WTC11 (cell line): ENCODE data around the gene HLCS. TPM values are rescaled to one million over a fixed set of nuclear protein-coding genes. Genes with fewer than 3 reads are reported as not detected.

Experiments
- ATAC-seq: fragments of 200-7000 bp; cut with Tn5 transposase; 2 replicates; pipeline ENCODE4 v1.10.0; 2021; ENCODE audit warnings: mild to moderate bottlenecking, moderate library complexity
- CTCF ChIA-PET: fragments of 300-600 bp; sonication (Branson Sonifier 250); formaldehyde crosslinking; loops from one replicate; lab custom pipeline; 2021; ENCODE audit warnings: antibody characterized with exemption; lab: Charles Lee
- POLR2A ChIA-PET: fragments of 350-600 bp; sonication (Branson Sonifier 250); formaldehyde crosslinking; loops from one replicate; lab custom pipeline; 2021; ENCODE audit warnings: antibody characterized with exemption; lab: Charles Lee
- DNase-seq: peaks from one replicate; pipeline ENCODE4 v3.0.0; 2021; ENCODE audit warnings: low spot score
- H3K27ac Mint-ChIP-seq: 2 replicates; pipeline ENCODE4 v1.8.0; 2021; ENCODE audit warnings: mixed read lengths
- H3K27me3 Mint-ChIP-seq: 2 replicates; pipeline ENCODE4 v1.8.0; 2021; ENCODE audit warnings: low read depth, mild to moderate bottlenecking, moderate library complexity, mixed read lengths
- H3K36me3 Mint-ChIP-seq: 2 replicates; pipeline ENCODE4 v1.8.0; 2021; ENCODE audit warnings: mixed read lengths
- H3K4me1 Mint-ChIP-seq: 2 replicates; pipeline ENCODE4 v1.8.0; 2022; ENCODE audit warnings: mixed read lengths
- H3K4me3 Mint-ChIP-seq: 2 replicates; pipeline ENCODE4 v1.8.0; 2021; ENCODE audit warnings: mild to moderate bottlenecking, moderate library complexity, mixed read lengths
- H3K9me3 Mint-ChIP-seq: 2 replicates; pipeline ENCODE4 v1.8.0; 2021; ENCODE audit warnings: mixed read lengths
- ATF1 ChIP-seq: sonication (generic); formaldehyde crosslinking; IDR thresholded peaks from 2 replicates; pipeline ENCODE4 v1.8.1; 2023; ENCODE audit warnings: mild to moderate bottlenecking, moderate library complexity, missing genetic modification reagents
- MXD4 ChIP-seq: fragments of 250-450 bp; sonication (Bioruptor Pico); IDR thresholded peaks from 2 replicates; pipeline ENCODE4 v1.8.0; 2021; ENCODE audit warnings: mild to moderate bottlenecking, moderate library complexity, borderline replicate concordance
- NR2C2 ChIP-seq: sonication (generic); formaldehyde crosslinking; IDR thresholded peaks from 2 replicates; pipeline ENCODE4 v1.8.0; 2022; ENCODE audit warnings: mild to moderate bottlenecking, missing genetic modification reagents
- OVOL2 ChIP-seq: fragments of 250-450 bp; sonication (Bioruptor Pico); IDR thresholded peaks from 2 replicates; pipeline ENCODE4 v1.9.0; 2021; ENCODE audit warnings: mild to moderate bottlenecking, borderline replicate concordance
- SOX15 ChIP-seq: fragments of 250-450 bp; sonication (Bioruptor Pico); IDR thresholded peaks from 2 replicates; pipeline ENCODE4 v1.9.0; 2021; ENCODE audit warnings: mild to moderate bottlenecking
- ZNF671 ChIP-seq: fragments of 250-450 bp; sonication (Bioruptor Pico); IDR thresholded peaks from 2 replicates; pipeline ENCODE4 v1.8.0; 2021; ENCODE audit warnings: mild to moderate bottlenecking
- total RNA-seq: library from RNA; stranded (reverse); gene quantifications from 3 replicates; pipeline ENCODE4 v1.2.3, GENCODE V29; 2021
- TF ChIP-seq, protein P1 (sequence below): sonication (generic); formaldehyde crosslinking; IDR thresholded peaks from 2 replicates; pipeline ENCODE4 v1.8.1; 2022; ENCODE audit warnings: mild to moderate bottlenecking, missing genetic modification reagents, moderate library complexity, borderline replicate concordance
- TF ChIP-seq, protein P2 (sequence below): sonication (generic); formaldehyde crosslinking; IDR thresholded peaks from 2 replicates; pipeline ENCODE4 v1.8.0; 2022; ENCODE audit warnings: mild to moderate bottlenecking, missing genetic modification reagents
- TF ChIP-seq, protein P3 (sequence below): sonication (generic); formaldehyde crosslinking; conservative IDR thresholded peaks from 2 replicates; pipeline ENCODE4 v1.8.1; 2022; ENCODE audit warnings: mild to moderate bottlenecking, missing genetic modification reagents
- TF ChIP-seq, protein P4 (sequence below): sonication (generic); formaldehyde crosslinking; IDR thresholded peaks from 2 replicates; pipeline ENCODE4 v1.8.0; 2023; ENCODE audit warnings: missing genetic modification reagents
- TF ChIP-seq, protein P5 (sequence below): fragments of 250-450 bp; sonication (Bioruptor Pico); IDR thresholded peaks from 2 replicates; pipeline ENCODE4 v1.9.0; 2021; ENCODE audit warnings: mild to moderate bottlenecking, borderline replicate concordance
- TF ChIP-seq, protein P6 (sequence below): sonication (generic); formaldehyde crosslinking; IDR thresholded peaks from 2 replicates; pipeline ENCODE4 v1.8.1; 2023; ENCODE audit warnings: mild to moderate bottlenecking, missing genetic modification reagents, borderline replicate concordance
- TF ChIP-seq, protein P7 (sequence below): sonication (generic); formaldehyde crosslinking; IDR thresholded peaks from 2 replicates; pipeline ENCODE4 v1.8.1; 2022; ENCODE audit warnings: low read depth, mild to moderate bottlenecking, moderate library complexity, missing genetic modification reagents, borderline replicate concordance
- TF ChIP-seq, protein P8 (sequence below): sonication (generic); formaldehyde crosslinking; IDR thresholded peaks from 2 replicates; pipeline ENCODE4 v1.8.0; 2023; ENCODE audit warnings: missing genetic modification reagents, mild to moderate bottlenecking, borderline replicate concordance
- TF ChIP-seq, protein P9 (sequence below): sonication (generic); formaldehyde crosslinking; IDR thresholded peaks from 2 replicates; pipeline ENCODE4 v1.8.0; 2022; ENCODE audit warnings: mild to moderate bottlenecking, missing genetic modification reagents

Gene HLCS
- total RNA-seq, 1 experiment from 2014 or later = 9.3 TPM

DNA sequence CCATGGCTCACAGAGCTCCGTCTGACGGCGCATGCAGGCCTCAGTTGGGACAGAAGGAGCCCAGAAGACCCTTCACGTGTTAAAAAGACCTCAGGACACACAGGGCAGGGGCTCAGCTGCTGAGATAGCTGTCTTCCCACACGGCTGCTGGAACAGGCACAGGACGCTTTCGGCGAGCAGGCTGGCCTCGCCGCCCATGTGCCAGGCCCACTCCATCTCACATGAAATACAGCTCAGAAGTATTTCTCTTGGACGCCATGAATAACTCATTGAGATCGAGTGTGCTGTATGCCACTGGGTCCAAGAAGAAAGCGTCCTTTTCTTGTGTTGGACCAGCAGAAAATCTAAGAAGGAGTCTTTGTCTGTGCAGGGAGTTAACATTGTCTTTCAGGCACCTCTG, 198.0 kb downstream of the HLCS start (continued):
- TF ChIP-seq, protein P1, sequence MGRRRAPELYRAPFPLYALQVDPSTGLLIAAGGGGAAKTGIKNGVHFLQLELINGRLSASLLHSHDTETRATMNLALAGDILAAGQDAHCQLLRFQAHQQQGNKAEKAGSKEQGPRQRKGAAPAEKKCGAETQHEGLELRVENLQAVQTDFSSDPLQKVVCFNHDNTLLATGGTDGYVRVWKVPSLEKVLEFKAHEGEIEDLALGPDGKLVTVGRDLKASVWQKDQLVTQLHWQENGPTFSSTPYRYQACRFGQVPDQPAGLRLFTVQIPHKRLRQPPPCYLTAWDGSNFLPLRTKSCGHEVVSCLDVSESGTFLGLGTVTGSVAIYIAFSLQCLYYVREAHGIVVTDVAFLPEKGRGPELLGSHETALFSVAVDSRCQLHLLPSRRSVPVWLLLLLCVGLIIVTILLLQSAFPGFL (CRISPR knock-in tag) = no peak
- TF ChIP-seq, protein P2, sequence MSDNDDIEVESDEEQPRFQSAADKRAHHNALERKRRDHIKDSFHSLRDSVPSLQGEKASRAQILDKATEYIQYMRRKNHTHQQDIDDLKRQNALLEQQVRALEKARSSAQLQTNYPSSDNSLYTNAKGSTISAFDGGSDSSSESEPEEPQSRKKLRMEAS (CRISPR knock-in tag) = no peak
- TF ChIP-seq, all 79 proteins: peak for 0

DNA sequence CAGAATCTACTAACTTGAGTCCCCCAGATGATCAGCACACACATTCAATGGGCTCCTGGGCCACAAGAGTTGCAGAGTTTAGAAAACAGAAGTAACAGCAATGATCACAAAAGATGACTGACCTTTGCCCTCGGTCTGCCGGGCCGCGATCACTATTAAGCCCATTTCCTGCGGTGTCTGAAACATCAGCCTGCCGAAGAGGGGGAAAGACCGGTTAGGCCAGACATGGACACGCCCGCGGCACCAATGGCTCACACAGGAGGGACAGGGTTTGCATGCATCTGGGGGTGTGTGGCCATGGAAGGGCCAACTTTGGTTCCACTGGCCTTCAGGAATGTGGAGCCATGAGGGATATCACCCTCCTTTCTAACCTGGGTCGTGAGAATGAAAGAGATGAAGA, 199.4 kb downstream of the HLCS start:
- H3K27me3 Mint-ChIP-seq = no peaks in the 10 kb centered on the region
- ATAC-seq (no peak), DNase-seq (no peak)
- 0 out of 2 replicates have a peak, but pooled peaks cover 7% of the 10 kb centered on the region for H3K4me1 Mint-ChIP-seq
- ChIA-PET POLR2A (no interaction called here), CTCF (no interaction called here)
- H3K4me3 Mint-ChIP-seq = no peak overlapping the region
- H3K36me3 Mint-ChIP-seq = no peaks in the 10 kb centered on the region
- no peak overlapping the region for H3K27ac Mint-ChIP-seq
- no peaks in the 10 kb centered on the region for H3K9me3 Mint-ChIP-seq
- TF ChIP-seq, protein P3, sequence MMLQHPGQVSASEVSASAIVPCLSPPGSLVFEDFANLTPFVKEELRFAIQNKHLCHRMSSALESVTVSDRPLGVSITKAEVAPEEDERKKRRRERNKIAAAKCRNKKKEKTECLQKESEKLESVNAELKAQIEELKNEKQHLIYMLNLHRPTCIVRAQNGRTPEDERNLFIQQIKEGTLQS (CRISPR knock-in tag) = no peak
- TF ChIP-seq, protein P4, sequence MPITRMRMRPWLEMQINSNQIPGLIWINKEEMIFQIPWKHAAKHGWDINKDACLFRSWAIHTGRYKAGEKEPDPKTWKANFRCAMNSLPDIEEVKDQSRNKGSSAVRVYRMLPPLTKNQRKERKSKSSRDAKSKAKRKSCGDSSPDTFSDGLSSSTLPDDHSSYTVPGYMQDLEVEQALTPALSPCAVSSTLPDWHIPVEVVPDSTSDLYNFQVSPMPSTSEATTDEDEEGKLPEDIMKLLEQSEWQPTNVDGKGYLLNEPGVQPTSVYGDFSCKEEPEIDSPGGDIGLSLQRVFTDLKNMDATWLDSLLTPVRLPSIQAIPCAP (CRISPR knock-in tag) = no peak
- TF ChIP-seq, protein P5, sequence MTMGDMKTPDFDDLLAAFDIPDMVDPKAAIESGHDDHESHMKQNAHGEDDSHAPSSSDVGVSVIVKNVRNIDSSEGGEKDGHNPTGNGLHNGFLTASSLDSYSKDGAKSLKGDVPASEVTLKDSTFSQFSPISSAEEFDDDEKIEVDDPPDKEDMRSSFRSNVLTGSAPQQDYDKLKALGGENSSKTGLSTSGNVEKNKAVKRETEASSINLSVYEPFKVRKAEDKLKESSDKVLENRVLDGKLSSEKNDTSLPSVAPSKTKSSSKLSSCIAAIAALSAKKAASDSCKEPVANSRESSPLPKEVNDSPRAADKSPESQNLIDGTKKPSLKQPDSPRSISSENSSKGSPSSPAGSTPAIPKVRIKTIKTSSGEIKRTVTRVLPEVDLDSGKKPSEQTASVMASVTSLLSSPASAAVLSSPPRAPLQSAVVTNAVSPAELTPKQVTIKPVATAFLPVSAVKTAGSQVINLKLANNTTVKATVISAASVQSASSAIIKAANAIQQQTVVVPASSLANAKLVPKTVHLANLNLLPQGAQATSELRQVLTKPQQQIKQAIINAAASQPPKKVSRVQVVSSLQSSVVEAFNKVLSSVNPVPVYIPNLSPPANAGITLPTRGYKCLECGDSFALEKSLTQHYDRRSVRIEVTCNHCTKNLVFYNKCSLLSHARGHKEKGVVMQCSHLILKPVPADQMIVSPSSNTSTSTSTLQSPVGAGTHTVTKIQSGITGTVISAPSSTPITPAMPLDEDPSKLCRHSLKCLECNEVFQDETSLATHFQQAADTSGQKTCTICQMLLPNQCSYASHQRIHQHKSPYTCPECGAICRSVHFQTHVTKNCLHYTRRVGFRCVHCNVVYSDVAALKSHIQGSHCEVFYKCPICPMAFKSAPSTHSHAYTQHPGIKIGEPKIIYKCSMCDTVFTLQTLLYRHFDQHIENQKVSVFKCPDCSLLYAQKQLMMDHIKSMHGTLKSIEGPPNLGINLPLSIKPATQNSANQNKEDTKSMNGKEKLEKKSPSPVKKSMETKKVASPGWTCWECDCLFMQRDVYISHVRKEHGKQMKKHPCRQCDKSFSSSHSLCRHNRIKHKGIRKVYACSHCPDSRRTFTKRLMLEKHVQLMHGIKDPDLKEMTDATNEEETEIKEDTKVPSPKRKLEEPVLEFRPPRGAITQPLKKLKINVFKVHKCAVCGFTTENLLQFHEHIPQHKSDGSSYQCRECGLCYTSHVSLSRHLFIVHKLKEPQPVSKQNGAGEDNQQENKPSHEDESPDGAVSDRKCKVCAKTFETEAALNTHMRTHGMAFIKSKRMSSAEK (CRISPR knock-in tag) = no peak
- TF ChIP-seq, protein P6, sequence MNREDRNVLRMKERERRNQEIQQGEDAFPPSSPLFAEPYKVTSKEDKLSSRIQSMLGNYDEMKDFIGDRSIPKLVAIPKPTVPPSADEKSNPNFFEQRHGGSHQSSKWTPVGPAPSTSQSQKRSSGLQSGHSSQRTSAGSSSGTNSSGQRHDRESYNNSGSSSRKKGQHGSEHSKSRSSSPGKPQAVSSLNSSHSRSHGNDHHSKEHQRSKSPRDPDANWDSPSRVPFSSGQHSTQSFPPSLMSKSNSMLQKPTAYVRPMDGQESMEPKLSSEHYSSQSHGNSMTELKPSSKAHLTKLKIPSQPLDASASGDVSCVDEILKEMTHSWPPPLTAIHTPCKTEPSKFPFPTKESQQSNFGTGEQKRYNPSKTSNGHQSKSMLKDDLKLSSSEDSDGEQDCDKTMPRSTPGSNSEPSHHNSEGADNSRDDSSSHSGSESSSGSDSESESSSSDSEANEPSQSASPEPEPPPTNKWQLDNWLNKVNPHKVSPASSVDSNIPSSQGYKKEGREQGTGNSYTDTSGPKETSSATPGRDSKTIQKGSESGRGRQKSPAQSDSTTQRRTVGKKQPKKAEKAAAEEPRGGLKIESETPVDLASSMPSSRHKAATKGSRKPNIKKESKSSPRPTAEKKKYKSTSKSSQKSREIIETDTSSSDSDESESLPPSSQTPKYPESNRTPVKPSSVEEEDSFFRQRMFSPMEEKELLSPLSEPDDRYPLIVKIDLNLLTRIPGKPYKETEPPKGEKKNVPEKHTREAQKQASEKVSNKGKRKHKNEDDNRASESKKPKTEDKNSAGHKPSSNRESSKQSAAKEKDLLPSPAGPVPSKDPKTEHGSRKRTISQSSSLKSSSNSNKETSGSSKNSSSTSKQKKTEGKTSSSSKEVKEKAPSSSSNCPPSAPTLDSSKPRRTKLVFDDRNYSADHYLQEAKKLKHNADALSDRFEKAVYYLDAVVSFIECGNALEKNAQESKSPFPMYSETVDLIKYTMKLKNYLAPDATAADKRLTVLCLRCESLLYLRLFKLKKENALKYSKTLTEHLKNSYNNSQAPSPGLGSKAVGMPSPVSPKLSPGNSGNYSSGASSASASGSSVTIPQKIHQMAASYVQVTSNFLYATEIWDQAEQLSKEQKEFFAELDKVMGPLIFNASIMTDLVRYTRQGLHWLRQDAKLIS (CRISPR knock-in tag) = no peak
- TF ChIP-seq OVOL2 (CRISPR knock-in tag) = no peak
- no peak for TF ChIP-seq ZNF671 (CRISPR knock-in tag)
- TF ChIP-seq, protein P7, sequence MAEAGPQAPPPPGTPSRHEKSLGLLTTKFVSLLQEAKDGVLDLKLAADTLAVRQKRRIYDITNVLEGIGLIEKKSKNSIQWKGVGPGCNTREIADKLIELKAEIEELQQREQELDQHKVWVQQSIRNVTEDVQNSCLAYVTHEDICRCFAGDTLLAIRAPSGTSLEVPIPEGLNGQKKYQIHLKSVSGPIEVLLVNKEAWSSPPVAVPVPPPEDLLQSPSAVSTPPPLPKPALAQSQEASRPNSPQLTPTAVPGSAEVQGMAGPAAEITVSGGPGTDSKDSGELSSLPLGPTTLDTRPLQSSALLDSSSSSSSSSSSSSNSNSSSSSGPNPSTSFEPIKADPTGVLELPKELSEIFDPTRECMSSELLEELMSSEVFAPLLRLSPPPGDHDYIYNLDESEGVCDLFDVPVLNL (CRISPR knock-in tag) = no peak
- no peak for TF ChIP-seq ATF1 (CRISPR knock-in tag)
- TF ChIP-seq, protein P8, sequence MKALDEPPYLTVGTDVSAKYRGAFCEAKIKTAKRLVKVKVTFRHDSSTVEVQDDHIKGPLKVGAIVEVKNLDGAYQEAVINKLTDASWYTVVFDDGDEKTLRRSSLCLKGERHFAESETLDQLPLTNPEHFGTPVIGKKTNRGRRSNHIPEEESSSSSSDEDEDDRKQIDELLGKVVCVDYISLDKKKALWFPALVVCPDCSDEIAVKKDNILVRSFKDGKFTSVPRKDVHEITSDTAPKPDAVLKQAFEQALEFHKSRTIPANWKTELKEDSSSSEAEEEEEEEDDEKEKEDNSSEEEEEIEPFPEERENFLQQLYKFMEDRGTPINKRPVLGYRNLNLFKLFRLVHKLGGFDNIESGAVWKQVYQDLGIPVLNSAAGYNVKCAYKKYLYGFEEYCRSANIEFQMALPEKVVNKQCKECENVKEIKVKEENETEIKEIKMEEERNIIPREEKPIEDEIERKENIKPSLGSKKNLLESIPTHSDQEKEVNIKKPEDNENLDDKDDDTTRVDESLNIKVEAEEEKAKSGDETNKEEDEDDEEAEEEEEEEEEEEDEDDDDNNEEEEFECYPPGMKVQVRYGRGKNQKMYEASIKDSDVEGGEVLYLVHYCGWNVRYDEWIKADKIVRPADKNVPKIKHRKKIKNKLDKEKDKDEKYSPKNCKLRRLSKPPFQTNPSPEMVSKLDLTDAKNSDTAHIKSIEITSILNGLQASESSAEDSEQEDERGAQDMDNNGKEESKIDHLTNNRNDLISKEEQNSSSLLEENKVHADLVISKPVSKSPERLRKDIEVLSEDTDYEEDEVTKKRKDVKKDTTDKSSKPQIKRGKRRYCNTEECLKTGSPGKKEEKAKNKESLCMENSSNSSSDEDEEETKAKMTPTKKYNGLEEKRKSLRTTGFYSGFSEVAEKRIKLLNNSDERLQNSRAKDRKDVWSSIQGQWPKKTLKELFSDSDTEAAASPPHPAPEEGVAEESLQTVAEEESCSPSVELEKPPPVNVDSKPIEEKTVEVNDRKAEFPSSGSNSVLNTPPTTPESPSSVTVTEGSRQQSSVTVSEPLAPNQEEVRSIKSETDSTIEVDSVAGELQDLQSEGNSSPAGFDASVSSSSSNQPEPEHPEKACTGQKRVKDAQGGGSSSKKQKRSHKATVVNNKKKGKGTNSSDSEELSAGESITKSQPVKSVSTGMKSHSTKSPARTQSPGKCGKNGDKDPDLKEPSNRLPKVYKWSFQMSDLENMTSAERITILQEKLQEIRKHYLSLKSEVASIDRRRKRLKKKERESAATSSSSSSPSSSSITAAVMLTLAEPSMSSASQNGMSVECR (CRISPR knock-in tag) = no peak
- TF ChIP-seq, protein P9, sequence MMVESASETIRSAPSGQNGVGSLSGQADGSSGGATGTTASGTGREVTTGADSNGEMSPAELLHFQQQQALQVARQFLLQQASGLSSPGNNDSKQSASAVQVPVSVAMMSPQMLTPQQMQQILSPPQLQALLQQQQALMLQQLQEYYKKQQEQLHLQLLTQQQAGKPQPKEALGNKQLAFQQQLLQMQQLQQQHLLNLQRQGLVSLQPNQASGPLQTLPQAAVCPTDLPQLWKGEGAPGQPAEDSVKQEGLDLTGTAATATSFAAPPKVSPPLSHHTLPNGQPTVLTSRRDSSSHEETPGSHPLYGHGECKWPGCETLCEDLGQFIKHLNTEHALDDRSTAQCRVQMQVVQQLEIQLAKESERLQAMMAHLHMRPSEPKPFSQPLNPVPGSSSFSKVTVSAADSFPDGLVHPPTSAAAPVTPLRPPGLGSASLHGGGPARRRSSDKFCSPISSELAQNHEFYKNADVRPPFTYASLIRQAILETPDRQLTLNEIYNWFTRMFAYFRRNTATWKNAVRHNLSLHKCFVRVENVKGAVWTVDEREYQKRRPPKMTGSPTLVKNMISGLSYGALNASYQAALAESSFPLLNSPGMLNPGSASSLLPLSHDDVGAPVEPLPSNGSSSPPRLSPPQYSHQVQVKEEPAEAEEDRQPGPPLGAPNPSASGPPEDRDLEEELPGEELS (CRISPR knock-in tag) = no peak
- no peak for TF ChIP-seq SOX15 (CRISPR knock-in tag)
- TF ChIP-seq MXD4 (CRISPR knock-in tag) = no peak
- no peak for TF ChIP-seq NR2C2
